B cell (primary cell): ENCODE measurements around the gene MAML2. TPM values are rescaled to one million over a fixed set of nuclear protein-coding genes. Genes with fewer than 3 reads are reported as not detected.

Experiments used
- ATAC-seq: fragments of 200-7000 bp; cut with Tn5 transposase; one replicate; pipeline ENCODE4 v1.10.0; 2021; ENCODE audit warnings: low read depth, mild to moderate bottlenecking, moderate number of reproducible peaks, moderate library complexity
- CTCF ChIA-PET: fragments of 350-600 bp; sonication (Branson Sonifier 250); formaldehyde crosslinking; loops from one replicate; lab custom pipeline; 2021; ENCODE audit warnings: antibody characterized with exemption, inconsistent platforms; lab: Charles Lee
- POLR2A ChIA-PET: fragments of 350-600 bp; sonication (Branson Sonifier 250); formaldehyde crosslinking; loops from one replicate; lab custom pipeline; 2021; ENCODE audit warnings: antibody characterized with exemption; lab: Charles Lee
- DNase-seq: peaks from one replicate; pipeline ENCODE4 v3.0.0; 2013
- H2AFZ ChIP-seq: 2 replicates; pipeline ENCODE4 v1.6.1; 2012; ENCODE audit warnings: mild to moderate bottlenecking, low read depth, low read length; ENCODE audit not compliant: insufficient read depth, poor library complexity, severe bottlenecking
- H3K27ac ChIP-seq, 2 donors: 1 replicate in 1 of 2; 2 replicates in 1 of 2; pipeline ENCODE4 v1.5.1; 2012 to 2013; ENCODE audit warnings: low read length in 2 of 2, mild to moderate bottlenecking in 2 of 2, moderate library complexity in 1 of 2
- H3K27me3 ChIP-seq, 4 experiments: fragments of 200-600 bp in 1 of 4; sonication (generic) in 1 of 4; replicated peaks in 1 of 4; 1 replicate in 2 of 4; 2 replicates in 2 of 4; pipeline versions ENCODE4 v1.6.1 to v1.7.0; 2013 to 2016; ENCODE audit warnings: low read length in 3 of 4, mild to moderate bottlenecking in 2 of 4, mixed read lengths in 1 of 4, moderate library complexity in 1 of 4; ENCODE audit not compliant: insufficient read depth in 4 of 4, control insufficient read depth in 3 of 4; ENCODE audit errors: control extremely low read depth in 1 of 4
- H3K36me3 ChIP-seq, 2 experiments: replicated peaks in 1 of 2; 1 replicate in 1 of 2; 2 replicates in 1 of 2; pipeline versions ENCODE4 v1.6.1 to v1.7.1; 2013; ENCODE audit warnings: low read length in 1 of 2; ENCODE audit not compliant: insufficient read depth in 2 of 2, control insufficient read depth in 1 of 2; ENCODE audit errors: control extremely low read depth in 1 of 2, extremely low read depth in 1 of 2
- H3K4me1 ChIP-seq, 2 donors: fragments of 200-600 bp in 1 of 2; sonication (generic) in 1 of 2; 1 replicate in 1 of 2; 2 replicates in 1 of 2; pipeline versions ENCODE4 v1.5.1 to v1.6.1; 2013 to 2017; ENCODE audit warnings: low read length in 2 of 2; ENCODE audit not compliant: control insufficient read depth in 2 of 2, insufficient read depth in 2 of 2
- H3K4me2 ChIP-seq: replicated peaks from 2 replicates; pipeline ENCODE3; 2012; ENCODE audit warnings: mild to moderate bottlenecking, low read depth, low read length; ENCODE audit not compliant: poor library complexity, severe bottlenecking
- H3K4me3 ChIP-seq, 5 experiments: fragments of 200-600 bp in 1 of 5; sonication (generic) in 1 of 5; 1 replicate in 3 of 5; 2 replicates in 2 of 5; pipeline versions ENCODE4 v1.5.1 to v1.7.0; 2011 to 2016; ENCODE audit warnings: low read length in 4 of 5, mild to moderate bottlenecking in 4 of 5, low read depth in 2 of 5, control low read depth in 1 of 5, moderate library complexity in 1 of 5; ENCODE audit not compliant: insufficient read depth in 1 of 5; ENCODE audit errors: control extremely low read depth in 1 of 5, extremely low read depth in 1 of 5
- H3K79me2 ChIP-seq: fragments of 200-600 bp; sonication (generic); one replicate; pipeline ENCODE4 v1.6.0; 2016; ENCODE audit warnings: low read length; ENCODE audit not compliant: control insufficient read depth, insufficient read depth
- H3K9ac ChIP-seq: fragments of 200-600 bp; sonication (generic); 2 replicates; pipeline ENCODE4 v1.6.1; 2017; ENCODE audit warnings: mild to moderate bottlenecking, low read length, moderate library complexity
- H3K9me3 ChIP-seq, 3 donors: one replicate each; pipeline versions ENCODE4 v1.6.1 to v1.7.1; 2013; ENCODE audit warnings: low read length in 2 of 3; ENCODE audit not compliant: control insufficient read depth in 2 of 3, insufficient read depth in 1 of 3; ENCODE audit errors: control extremely low read depth in 1 of 3
- H4K20me1 ChIP-seq: 2 replicates; pipeline ENCODE4 v1.6.0; 2012; ENCODE audit warnings: mild to moderate bottlenecking, low read length; ENCODE audit not compliant: insufficient read depth, control insufficient read depth, poor library complexity, severe bottlenecking
- H3K27ac Mint-ChIP-seq: one replicate; pipeline ENCODE4 v1.8.0; 2021; ENCODE audit warnings: mixed read lengths
- H3K27me3 Mint-ChIP-seq: one replicate; pipeline ENCODE4 v1.8.0; 2021; ENCODE audit warnings: mixed read lengths
- H3K4me1 Mint-ChIP-seq: one replicate; pipeline ENCODE4 v1.8.0; 2021; ENCODE audit warnings: mixed read lengths
- H3K4me3 Mint-ChIP-seq: one replicate; pipeline ENCODE4 v1.8.0; 2021; ENCODE audit warnings: mixed read lengths
- H3K9me3 Mint-ChIP-seq: one replicate; pipeline ENCODE4 v1.8.0; 2022; ENCODE audit warnings: mixed read lengths; ENCODE audit not compliant: insufficient read depth
- EZH2 ChIP-seq: IDR thresholded peaks from 2 replicates; pipeline ENCODE4 v1.6.1; 2012; ENCODE audit warnings: borderline replicate concordance, low read depth, mild to moderate bottlenecking, moderate library complexity, low read length; ENCODE audit not compliant: insufficient read depth, poor library complexity, severe bottlenecking
- WGBS: methylation state at CpG from one replicate; pipeline ENCODE4 v1.1.5; 2013; ENCODE audit warnings: missing lambda C conversion rate; ENCODE audit not compliant: insufficient coverage; 5-methylcytosine and 5-hydroxymethylcytosine counted together
- intact Hi-C: fragments of 100-400 bp; cut with micrococcal nuclease; formaldehyde crosslinking; loops from one replicate; pipeline ENCODE4 v1.10.0; 2022
- polyA plus RNA-seq: library from polyadenylated mRNA; depleted of rRNA; stranded (reverse); fragments of >200 nt; gene quantifications from 2 replicates; pipeline ENCODE4 v1.2.3, GENCODE V29; 2012
- total RNA-seq, 2 donors: library from RNA; stranded (reverse); fragments of 120-200 nt in 1 of 2; gene quantifications; 1 replicate in 1 of 2; 2 replicates in 1 of 2; pipeline versions ENCODE4 v1.2.3 to v1.2.4, GENCODE V29; 2013 to 2022
- TF ChIP-seq, protein P1 (sequence below): fragments of 200-600 bp; IDR thresholded peaks from one replicate; pipeline ENCODE4 v1.8.0; 2022; ENCODE audit warnings: antibody characterized with exemption, mild to moderate bottlenecking

The MAML2 gene
- total and polyA plus RNA-seq, 2 donors (not counting 1 experiment from before 2014, with no cell fraction given) = 10.7 to 26.4 TPM

DNA sequence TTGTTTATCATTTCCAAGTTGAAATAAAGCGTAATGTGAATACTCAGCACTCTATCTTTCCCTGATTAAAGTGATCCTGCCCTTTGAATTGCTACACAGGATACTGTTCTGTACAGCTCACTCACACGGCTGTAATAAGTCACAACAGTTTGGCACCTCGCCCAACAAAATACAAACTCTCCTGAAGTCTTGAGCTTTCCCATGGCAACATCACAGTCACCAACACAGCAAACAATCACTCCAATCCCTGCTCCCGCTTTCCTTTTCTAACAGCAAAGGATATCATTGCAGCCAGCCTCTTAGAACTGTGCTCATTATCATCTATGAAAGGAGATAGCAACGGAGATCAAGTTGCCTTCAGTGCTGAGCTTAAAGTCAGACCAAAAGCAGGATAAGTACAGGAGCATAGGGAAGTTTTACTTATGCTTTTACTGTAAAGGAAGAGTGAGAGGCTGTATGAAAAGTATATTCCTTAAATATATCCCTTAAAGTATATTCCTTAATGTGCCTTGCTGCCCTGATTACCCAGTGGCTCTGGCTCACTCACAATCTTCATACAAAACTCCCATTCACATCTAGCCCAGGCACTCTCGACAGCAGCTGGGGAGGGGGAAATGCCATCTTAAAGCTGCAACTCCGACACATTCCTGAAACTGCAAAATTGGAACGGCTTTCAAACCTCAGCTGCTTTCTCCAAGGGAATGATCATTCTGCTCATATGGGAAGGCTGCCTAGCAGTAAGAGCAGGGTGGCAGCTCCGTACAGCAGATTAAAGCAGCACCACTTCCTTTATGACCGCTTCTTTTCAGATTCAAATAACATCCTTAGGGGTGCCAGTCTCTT is 35.8 kb downstream of the MAML2 start:
- peaks cover 21% of the 10 kb centered on the region for H3K79me2 ChIP-seq
- no peaks in the 10 kb centered on the region for H3K9me3 ChIP-seq
- 54% methylated on average over 7 of the region's 10 CpGs for WGBS
- no peak overlapping the region for H3K27ac ChIP-seq
- H3K4me3 ChIP-seq = no peak overlapping the region
- H4K20me1 ChIP-seq = no peaks in the 10 kb centered on the region
- peak overlapping the region; percentile 40 for H3K4me3 Mint-ChIP-seq
- TF ChIP-seq, protein P1, sequence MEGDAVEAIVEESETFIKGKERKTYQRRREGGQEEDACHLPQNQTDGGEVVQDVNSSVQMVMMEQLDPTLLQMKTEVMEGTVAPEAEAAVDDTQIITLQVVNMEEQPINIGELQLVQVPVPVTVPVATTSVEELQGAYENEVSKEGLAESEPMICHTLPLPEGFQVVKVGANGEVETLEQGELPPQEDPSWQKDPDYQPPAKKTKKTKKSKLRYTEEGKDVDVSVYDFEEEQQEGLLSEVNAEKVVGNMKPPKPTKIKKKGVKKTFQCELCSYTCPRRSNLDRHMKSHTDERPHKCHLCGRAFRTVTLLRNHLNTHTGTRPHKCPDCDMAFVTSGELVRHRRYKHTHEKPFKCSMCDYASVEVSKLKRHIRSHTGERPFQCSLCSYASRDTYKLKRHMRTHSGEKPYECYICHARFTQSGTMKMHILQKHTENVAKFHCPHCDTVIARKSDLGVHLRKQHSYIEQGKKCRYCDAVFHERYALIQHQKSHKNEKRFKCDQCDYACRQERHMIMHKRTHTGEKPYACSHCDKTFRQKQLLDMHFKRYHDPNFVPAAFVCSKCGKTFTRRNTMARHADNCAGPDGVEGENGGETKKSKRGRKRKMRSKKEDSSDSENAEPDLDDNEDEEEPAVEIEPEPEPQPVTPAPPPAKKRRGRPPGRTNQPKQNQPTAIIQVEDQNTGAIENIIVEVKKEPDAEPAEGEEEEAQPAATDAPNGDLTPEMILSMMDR = no peak
- no peak for TF ChIP-seq EZH2
- no peaks in the 10 kb centered on the region for H3K4me1 ChIP-seq
- no peak overlapping the region for H3K27ac Mint-ChIP-seq
- H3K27me3 Mint-ChIP-seq = no peaks in the 10 kb centered on the region
- intact Hi-C loops = loop anchor here (2.0 kb wide), 1 partner anchor 14 kb away; no protein-coding TSS in a partner anchor
- H3K9ac ChIP-seq = no peak overlapping the region
- H3K27me3 ChIP-seq = no peaks in the 10 kb centered on the region
- peaks cover 41% of the 10 kb centered on the region for H3K4me1 Mint-ChIP-seq
- POLR2A ChIA-PET = interaction anchor here (0.6 kb wide), 1 partner anchor 16 kb away, joined by 5 read pairs; no protein-coding TSS in a partner anchor
- CTCF ChIA-PET = interaction anchor here (0.5 to 6.6 kb wide), 2 partner anchors 35 to 156 kb away, joined by 3 to 40 read pairs; partner anchors contain the start of gene MAML2
- no peaks in the 10 kb centered on the region for H3K9me3 Mint-ChIP-seq
- DNase-seq (no peak), ATAC-seq (no peak)
- H2AFZ ChIP-seq = no peak overlapping the region
- peaks cover 0 to 5% of the 10 kb centered on the region in 2 experiments for H3K36me3 ChIP-seq
- H3K4me2 ChIP-seq = peak overlapping the region; percentile 18

DNA sequence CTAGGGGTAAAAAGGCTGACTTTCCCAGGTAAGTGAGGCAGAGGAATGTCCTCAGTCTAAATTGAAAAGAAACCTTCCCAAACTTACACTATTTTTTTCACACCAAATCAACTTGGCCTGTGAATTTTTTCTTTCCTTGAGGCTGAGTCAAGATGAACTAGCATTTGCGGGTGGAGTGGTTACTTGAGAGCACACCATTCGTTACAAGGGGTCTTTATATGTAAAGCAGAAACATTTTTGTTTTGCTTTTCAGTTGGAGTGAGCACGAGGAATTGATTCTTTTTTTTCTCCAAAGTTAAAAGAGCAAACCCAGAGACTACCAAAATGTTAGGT is 36.4 kb downstream of the MAML2 start:
- Histone ChIP-seq H3K27me3 (no peaks in the 10 kb centered on the region), H3K4me3 (no peak overlapping the region), H3K79me2 (peaks cover 18% of the 10 kb centered on the region), H3K9ac (no peak overlapping the region), H4K20me1 (no peaks in the 10 kb centered on the region), H2AFZ (no peak overlapping the region), H3K36me3 (peaks cover 0 to 5% of the 10 kb centered on the region in 2 experiments), H3K4me2 (no peak overlapping the region), H3K27ac (no peak overlapping the region), H3K9me3 (no peaks in the 10 kb centered on the region), H3K4me1 (no peaks in the 10 kb centered on the region)
- Mint-ChIP-seq H3K27me3 (no peaks in the 10 kb centered on the region), H3K27ac (no peak overlapping the region), H3K4me3 (no peak overlapping the region), H3K9me3 (no peaks in the 10 kb centered on the region), H3K4me1 (peaks cover 40% of the 10 kb centered on the region)
- TF ChIP-seq, protein P1 = no peak
- TF ChIP-seq EZH2 = no peak
- 50% methylated on average over 2 of the region's 3 CpGs for WGBS
- no peak for ATAC-seq
- intact Hi-C loops = loop anchor here (2.0 kb wide), 1 partner anchor 14 kb away; no protein-coding TSS in a partner anchor
- CTCF ChIA-PET = interaction anchor here (6.6 kb wide), 1 partner anchor 36 kb away, joined by 40 read pairs; the partner anchor contains the start of gene MAML2
- DNase-seq = no peak
- POLR2A ChIA-PET = no interaction called here
